Neural progenitor cell (in vitro differentiated cells): ENCODE results near the gene ZNF462. TPM values are rescaled to one million over a fixed set of nuclear protein-coding genes. Genes with fewer than 3 reads are reported as not detected.

ENCODE experiments used
- DNase-seq: peaks from one replicate; pipeline ENCODE4 v3.0.0-alpha.2; 2016; ENCODE audit warnings: low spot score
- H2AFZ ChIP-seq: fragments of 200-600 bp; sonication (generic); replicated peaks from 2 replicates; pipeline ENCODE4 v1.6.1; 2016; ENCODE audit warnings: antibody characterized with exemption
- H3F3A ChIP-seq: fragments of 200-600 bp; sonication (generic); 2 replicates; pipeline ENCODE4 v1.6.1; 2016; ENCODE audit warnings: antibody characterized with exemption, low read depth
- H3K27ac ChIP-seq: fragments of 200-600 bp; sonication (generic); 2 replicates; pipeline ENCODE4 v1.5.1; 2016; ENCODE audit warnings: mild to moderate bottlenecking
- H3K27me3 ChIP-seq: fragments of 200-600 bp; sonication (generic); 2 replicates; pipeline ENCODE4 v1.6.1; 2016; ENCODE audit warnings: mild to moderate bottlenecking, moderate library complexity
- H3K36me3 ChIP-seq: fragments of 200-600 bp; sonication (generic); 2 replicates; pipeline ENCODE4 v1.5.1; 2016
- H3K4me1 ChIP-seq: fragments of 200-600 bp; sonication (generic); 2 replicates; pipeline ENCODE4 v1.6.1; 2016; ENCODE audit warnings: mixed run types
- H3K4me2 ChIP-seq: fragments of 200-600 bp; sonication (generic); 2 replicates; pipeline ENCODE4 v1.6.1; 2016
- H3K4me3 ChIP-seq: fragments of 200-600 bp; sonication (generic); 2 replicates; pipeline ENCODE4 v1.5.1; 2016
- H3K79me2 ChIP-seq: fragments of 200-600 bp; sonication (generic); 2 replicates; pipeline ENCODE4 v1.6.1; 2016; ENCODE audit warnings: low read depth
- H3K9ac ChIP-seq: fragments of 200-600 bp; sonication (generic); 2 replicates; pipeline ENCODE4 v1.6.1; 2016
- H3K9me3 ChIP-seq: fragments of 200-600 bp; sonication (generic); 2 replicates; pipeline ENCODE4 v1.5.1; 2016; ENCODE audit warnings: low read depth
- H4K20me1 ChIP-seq: fragments of 200-600 bp; sonication (generic); 2 replicates; pipeline ENCODE4 v1.6.1; 2016; ENCODE audit warnings: low read depth
- H3K27ac Mint-ChIP-seq: 3 replicates; pipeline ENCODE4 v1.8.0; 2021; ENCODE audit warnings: mixed read lengths
- H3K27me3 Mint-ChIP-seq: 2 replicates; pipeline ENCODE4 v1.8.0; 2022; ENCODE audit warnings: low read depth, mild to moderate bottlenecking, inconsistent platforms, moderate library complexity, mixed read lengths; ENCODE audit not compliant: insufficient read depth
- H3K36me3 Mint-ChIP-seq: 3 replicates; pipeline ENCODE4 v1.8.0; 2021; ENCODE audit warnings: mixed read lengths
- H3K4me1 Mint-ChIP-seq: 3 replicates; pipeline ENCODE4 v1.8.0; 2021; ENCODE audit warnings: mixed read lengths
- H3K4me3 Mint-ChIP-seq: 3 replicates; pipeline ENCODE4 v1.8.0; 2021; ENCODE audit warnings: mild to moderate bottlenecking, moderate library complexity, mixed read lengths
- H3K9me3 Mint-ChIP-seq: 3 replicates; pipeline ENCODE4 v1.8.0; 2020; ENCODE audit warnings: mixed read lengths
- EZH2 ChIP-seq: fragments of 200-600 bp; sonication (generic); IDR thresholded peaks from 2 replicates; pipeline ENCODE4 v1.6.1; 2017; ENCODE audit warnings: antibody characterized with exemption, mild to moderate bottlenecking, moderate library complexity
- EZH2phosphoT487 ChIP-seq: fragments of 200-600 bp; sonication (generic); IDR thresholded peaks from 2 replicates; pipeline ENCODE4 v1.6.1; 2017; ENCODE audit warnings: antibody characterized with exemption
- total RNA-seq: library from RNA; depleted of rRNA; stranded (reverse); fragments of >200 nt; gene quantifications from 2 replicates; pipeline ENCODE4 v1.2.3, GENCODE V29; 2015; ENCODE audit warnings: low replicate concordance
- TF ChIP-seq, protein P1 (sequence below): fragments of 200-600 bp; sonication (generic); IDR thresholded peaks from 2 replicates; pipeline ENCODE4 v1.5.1; 2017; ENCODE audit warnings: antibody characterized with exemption, mild to moderate bottlenecking

The ZNF462 gene
- total RNA-seq, 1 donor from 2014 or later = 81.8 TPM

- peaks cover 12% of the 10 kb centered on the region for H3K4me1 ChIP-seq
- DNase-seq = no peak
- no peak overlapping the region for H3K4me3 ChIP-seq
- H3K9me3 Mint-ChIP-seq = peaks cover 1% of the 10 kb centered on the region
- no peaks in the 10 kb centered on the region for H3K9me3 ChIP-seq
- H2AFZ ChIP-seq = no peak overlapping the region
- peaks cover 92% of the 10 kb centered on the region for H3K79me2 ChIP-seq
- H3K36me3 Mint-ChIP-seq = peaks cover 86% of the 10 kb centered on the region
- H3K27me3 ChIP-seq = no peaks in the 10 kb centered on the region
- peaks cover 26% of the 10 kb centered on the region for H4K20me1 ChIP-seq
- TF ChIP-seq EZH2 (no peak), EZH2phosphoT487 (no peak)
- TF ChIP-seq, protein P1, sequence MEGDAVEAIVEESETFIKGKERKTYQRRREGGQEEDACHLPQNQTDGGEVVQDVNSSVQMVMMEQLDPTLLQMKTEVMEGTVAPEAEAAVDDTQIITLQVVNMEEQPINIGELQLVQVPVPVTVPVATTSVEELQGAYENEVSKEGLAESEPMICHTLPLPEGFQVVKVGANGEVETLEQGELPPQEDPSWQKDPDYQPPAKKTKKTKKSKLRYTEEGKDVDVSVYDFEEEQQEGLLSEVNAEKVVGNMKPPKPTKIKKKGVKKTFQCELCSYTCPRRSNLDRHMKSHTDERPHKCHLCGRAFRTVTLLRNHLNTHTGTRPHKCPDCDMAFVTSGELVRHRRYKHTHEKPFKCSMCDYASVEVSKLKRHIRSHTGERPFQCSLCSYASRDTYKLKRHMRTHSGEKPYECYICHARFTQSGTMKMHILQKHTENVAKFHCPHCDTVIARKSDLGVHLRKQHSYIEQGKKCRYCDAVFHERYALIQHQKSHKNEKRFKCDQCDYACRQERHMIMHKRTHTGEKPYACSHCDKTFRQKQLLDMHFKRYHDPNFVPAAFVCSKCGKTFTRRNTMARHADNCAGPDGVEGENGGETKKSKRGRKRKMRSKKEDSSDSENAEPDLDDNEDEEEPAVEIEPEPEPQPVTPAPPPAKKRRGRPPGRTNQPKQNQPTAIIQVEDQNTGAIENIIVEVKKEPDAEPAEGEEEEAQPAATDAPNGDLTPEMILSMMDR = no peak
- H3F3A ChIP-seq = peaks cover 3% of the 10 kb centered on the region
- H3K9ac ChIP-seq = no peak overlapping the region
- peak overlapping the region; percentile 34 for H3K27ac ChIP-seq
- H3K4me3 Mint-ChIP-seq = no peak overlapping the region
- no peak overlapping the region for H3K4me2 ChIP-seq
- H3K27ac Mint-ChIP-seq = no peak overlapping the region
- H3K36me3 ChIP-seq = peaks cover 41% of the 10 kb centered on the region
- H3K27me3 Mint-ChIP-seq = peaks cover 4% of the 10 kb centered on the region
- no peaks in the 10 kb centered on the region for H3K4me1 Mint-ChIP-seq
Observed at GRCh38 chr9:106931466-106931865, 68.5 kb downstream of the ZNF462 start.

- Mint-ChIP-seq H3K27ac (no peak overlapping the region), H3K27me3 (peaks cover 4% of the 10 kb centered on the region), H3K4me1 (no peaks in the 10 kb centered on the region), H3K36me3 (peaks cover 87% of the 10 kb centered on the region), H3K4me3 (no peak overlapping the region), H3K9me3 (no peaks in the 10 kb centered on the region)
- H3K9ac ChIP-seq = no peak overlapping the region
- no peak overlapping the region for H3K4me2 ChIP-seq
- H2AFZ ChIP-seq = no peak overlapping the region
- H3K9me3 ChIP-seq = no peaks in the 10 kb centered on the region
- no peaks in the 10 kb centered on the region for H3K27me3 ChIP-seq
- no peak for DNase-seq
- TF ChIP-seq EZH2 (no peak), EZH2phosphoT487 (no peak)
- TF ChIP-seq, protein P1 = no peak
- H3K79me2 ChIP-seq = peaks cover 90% of the 10 kb centered on the region
- peaks cover 12% of the 10 kb centered on the region for H3K4me1 ChIP-seq
- H3K36me3 ChIP-seq = peaks cover 41% of the 10 kb centered on the region
- no peak overlapping the region for H3K4me3 ChIP-seq
- no peak overlapping the region for H3K27ac ChIP-seq
- peaks cover 26% of the 10 kb centered on the region for H4K20me1 ChIP-seq
- H3F3A ChIP-seq = peaks cover 3% of the 10 kb centered on the region
Observed at GRCh38 chr9:106932178-106932577, 69.2 kb downstream of the ZNF462 start.

DNA sequence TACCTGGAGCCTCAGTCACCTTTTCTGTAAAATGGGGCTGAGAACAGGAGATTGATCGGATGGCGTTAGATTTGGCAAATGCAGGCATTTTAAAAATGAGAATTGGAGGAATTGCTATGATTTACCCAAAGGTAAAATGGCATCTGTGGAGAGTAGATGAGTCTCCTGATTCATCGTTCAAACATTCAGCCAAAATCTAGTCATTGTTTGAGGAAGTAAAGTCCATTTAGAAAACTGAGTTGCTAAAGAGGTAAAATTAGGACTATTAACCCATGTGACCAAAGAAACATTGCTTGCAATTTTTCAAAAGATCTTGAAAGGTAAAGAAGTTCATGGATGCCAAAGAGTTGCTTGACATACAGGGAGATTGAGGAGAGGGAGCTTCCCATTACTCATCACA is 69.7 kb downstream of the ZNF462 start:
- H3K4me1 Mint-ChIP-seq = no peaks in the 10 kb centered on the region
- Histone ChIP-seq H3K79me2 (peaks cover 89% of the 10 kb centered on the region), H3K4me2 (no peak overlapping the region), H3K4me1 (peaks cover 12% of the 10 kb centered on the region), H3K27me3 (no peaks in the 10 kb centered on the region), H3K9ac (no peak overlapping the region), H3F3A (peaks cover 3% of the 10 kb centered on the region), H3K4me3 (no peak overlapping the region), H3K36me3 (peaks cover 46% of the 10 kb centered on the region), H3K27ac (no peak overlapping the region), H2AFZ (no peak overlapping the region), H4K20me1 (peaks cover 26% of the 10 kb centered on the region), H3K9me3 (no peaks in the 10 kb centered on the region)
- peaks cover 83% of the 10 kb centered on the region for H3K36me3 Mint-ChIP-seq
- no peak for TF ChIP-seq EZH2
- no peak for TF ChIP-seq EZH2phosphoT487
- TF ChIP-seq, protein P1 = no peak
- no peak overlapping the region for H3K4me3 Mint-ChIP-seq
- H3K9me3 Mint-ChIP-seq = no peaks in the 10 kb centered on the region
- DNase-seq = no peak
- H3K27ac Mint-ChIP-seq = no peak overlapping the region
- H3K27me3 Mint-ChIP-seq = peaks cover 4% of the 10 kb centered on the region
